B cell (primary cell): Measurements from ENCODE around the gene OR2F1.

ENCODE experiments used
- EZH2 ChIP-seq: IDR thresholded peaks from 2 replicates; pipeline ENCODE4 v1.6.1; 2012; ENCODE audit warnings: borderline replicate concordance, low read depth, mild to moderate bottlenecking, moderate library complexity, low read length; ENCODE audit not compliant: insufficient read depth, poor library complexity, severe bottlenecking
- TF ChIP-seq, protein P1 (sequence below): fragments of 200-600 bp; IDR thresholded peaks from one replicate; pipeline ENCODE4 v1.8.0; 2022; ENCODE audit warnings: antibody characterized with exemption, mild to moderate bottlenecking

DNA sequence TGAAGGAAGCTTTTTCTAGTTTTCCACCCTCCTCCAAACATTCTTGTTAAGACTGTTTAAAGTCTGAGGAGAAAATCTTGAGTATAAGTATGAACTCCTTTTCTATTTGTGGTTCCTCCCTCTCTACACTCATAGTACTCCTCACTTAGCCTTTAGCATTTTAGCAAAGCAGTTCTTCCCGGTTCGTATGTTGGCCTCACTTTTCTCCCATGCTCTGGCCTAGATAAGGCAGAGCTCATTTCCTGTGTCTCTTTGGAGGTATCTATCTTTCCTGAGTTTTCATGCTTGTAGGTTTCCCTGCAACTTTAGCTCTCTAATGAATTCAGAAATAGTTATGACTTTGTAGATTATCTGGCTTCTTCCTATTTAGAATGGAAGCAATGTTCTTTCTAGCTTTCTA lies 5.9 kb upstream of the OR2F1 start:
- TF ChIP-seq, protein P1, sequence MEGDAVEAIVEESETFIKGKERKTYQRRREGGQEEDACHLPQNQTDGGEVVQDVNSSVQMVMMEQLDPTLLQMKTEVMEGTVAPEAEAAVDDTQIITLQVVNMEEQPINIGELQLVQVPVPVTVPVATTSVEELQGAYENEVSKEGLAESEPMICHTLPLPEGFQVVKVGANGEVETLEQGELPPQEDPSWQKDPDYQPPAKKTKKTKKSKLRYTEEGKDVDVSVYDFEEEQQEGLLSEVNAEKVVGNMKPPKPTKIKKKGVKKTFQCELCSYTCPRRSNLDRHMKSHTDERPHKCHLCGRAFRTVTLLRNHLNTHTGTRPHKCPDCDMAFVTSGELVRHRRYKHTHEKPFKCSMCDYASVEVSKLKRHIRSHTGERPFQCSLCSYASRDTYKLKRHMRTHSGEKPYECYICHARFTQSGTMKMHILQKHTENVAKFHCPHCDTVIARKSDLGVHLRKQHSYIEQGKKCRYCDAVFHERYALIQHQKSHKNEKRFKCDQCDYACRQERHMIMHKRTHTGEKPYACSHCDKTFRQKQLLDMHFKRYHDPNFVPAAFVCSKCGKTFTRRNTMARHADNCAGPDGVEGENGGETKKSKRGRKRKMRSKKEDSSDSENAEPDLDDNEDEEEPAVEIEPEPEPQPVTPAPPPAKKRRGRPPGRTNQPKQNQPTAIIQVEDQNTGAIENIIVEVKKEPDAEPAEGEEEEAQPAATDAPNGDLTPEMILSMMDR, result no peak
- no peak for TF ChIP-seq EZH2
